Mammary epithelial cell (primary cell): Measurements from ENCODE around the gene OCA2.

Experiments used
- EZH2 ChIP-seq: IDR thresholded peaks from 2 replicates; pipeline ENCODE4 v1.6.1; 2012; ENCODE audit warnings: low read length, inconsistent platforms, borderline replicate concordance
- TF ChIP-seq, protein P1 (sequence below), 2 donors: IDR thresholded peaks in 1 of 2; conservative IDR thresholded peaks in 1 of 2; 2 replicates each; pipeline ENCODE4 v1.5.1; 2011 to 2012; ENCODE audit warnings: inconsistent platforms in 2 of 2, low read length in 2 of 2, mild to moderate bottlenecking in 2 of 2, control low read depth in 1 of 2, low read depth in 1 of 2; ENCODE audit not compliant: insufficient read depth in 1 of 2; ENCODE audit errors: extremely low read depth in 1 of 2

DNA sequence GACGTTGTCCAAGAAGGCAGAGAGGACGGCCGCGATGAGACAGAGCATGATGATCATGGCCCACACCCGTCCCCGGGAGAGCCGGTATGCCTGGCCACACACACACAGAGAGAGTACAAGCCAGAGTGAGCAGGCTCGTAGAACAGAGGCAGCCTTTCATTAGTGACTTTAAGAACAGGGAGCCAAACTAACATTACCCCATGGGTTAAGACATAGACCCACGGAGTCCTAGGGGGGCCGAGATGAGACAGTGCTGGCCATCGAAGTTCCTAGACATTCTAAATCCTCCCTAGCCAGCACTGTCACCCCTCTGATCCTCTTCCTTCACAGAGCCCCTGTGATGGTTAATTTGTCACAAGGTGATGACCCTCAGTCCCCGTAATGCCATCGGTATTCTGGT lies 114.0 kb downstream of the OCA2 start:
- TF ChIP-seq, protein P1, sequence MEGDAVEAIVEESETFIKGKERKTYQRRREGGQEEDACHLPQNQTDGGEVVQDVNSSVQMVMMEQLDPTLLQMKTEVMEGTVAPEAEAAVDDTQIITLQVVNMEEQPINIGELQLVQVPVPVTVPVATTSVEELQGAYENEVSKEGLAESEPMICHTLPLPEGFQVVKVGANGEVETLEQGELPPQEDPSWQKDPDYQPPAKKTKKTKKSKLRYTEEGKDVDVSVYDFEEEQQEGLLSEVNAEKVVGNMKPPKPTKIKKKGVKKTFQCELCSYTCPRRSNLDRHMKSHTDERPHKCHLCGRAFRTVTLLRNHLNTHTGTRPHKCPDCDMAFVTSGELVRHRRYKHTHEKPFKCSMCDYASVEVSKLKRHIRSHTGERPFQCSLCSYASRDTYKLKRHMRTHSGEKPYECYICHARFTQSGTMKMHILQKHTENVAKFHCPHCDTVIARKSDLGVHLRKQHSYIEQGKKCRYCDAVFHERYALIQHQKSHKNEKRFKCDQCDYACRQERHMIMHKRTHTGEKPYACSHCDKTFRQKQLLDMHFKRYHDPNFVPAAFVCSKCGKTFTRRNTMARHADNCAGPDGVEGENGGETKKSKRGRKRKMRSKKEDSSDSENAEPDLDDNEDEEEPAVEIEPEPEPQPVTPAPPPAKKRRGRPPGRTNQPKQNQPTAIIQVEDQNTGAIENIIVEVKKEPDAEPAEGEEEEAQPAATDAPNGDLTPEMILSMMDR (conservative IDR thresholded peaks at IDR 0.05 in 1 of 2, IDR thresholded peaks at IDR 0.05 in 1 of 2; ENCODE audit: extremely low read depth in 1 of 2, insufficient read depth in 1 of 2, low read depth in 1 of 2, low read length in 2 of 2) = no peak
- no peak for TF ChIP-seq EZH2
